OCI-M2 (cell line): ENCODE results near the gene RPS19.

Experiments used
- DNase-seq: peaks from one replicate; lab custom pipeline; 2025; ENCODE audit not compliant: unreplicated experiment; lab: John Stamatoyannopoulos, UW

Gene RPS19

DNA sequence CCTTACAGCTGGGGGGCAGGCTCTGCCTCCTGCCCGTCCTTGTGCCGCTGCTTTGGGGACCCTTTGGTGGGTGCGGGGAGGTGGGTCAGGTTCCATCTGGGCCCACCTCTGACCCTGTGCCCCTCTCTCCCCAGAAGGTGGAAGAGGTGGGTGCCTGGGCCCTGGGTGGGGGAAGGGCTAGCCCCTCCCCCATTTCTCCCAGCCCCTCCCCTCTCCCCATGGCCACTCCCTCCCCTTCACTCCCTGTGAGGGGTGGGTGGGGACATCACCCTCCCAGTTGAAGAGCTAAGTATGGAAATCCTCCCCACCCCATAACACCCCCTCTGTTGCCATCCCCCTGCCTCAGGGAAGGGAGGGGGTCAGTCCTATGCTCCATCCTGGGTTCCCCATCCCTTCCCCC, 37.1 kb downstream of the RPS19 start:
- no peak for DNase-seq

DNA sequence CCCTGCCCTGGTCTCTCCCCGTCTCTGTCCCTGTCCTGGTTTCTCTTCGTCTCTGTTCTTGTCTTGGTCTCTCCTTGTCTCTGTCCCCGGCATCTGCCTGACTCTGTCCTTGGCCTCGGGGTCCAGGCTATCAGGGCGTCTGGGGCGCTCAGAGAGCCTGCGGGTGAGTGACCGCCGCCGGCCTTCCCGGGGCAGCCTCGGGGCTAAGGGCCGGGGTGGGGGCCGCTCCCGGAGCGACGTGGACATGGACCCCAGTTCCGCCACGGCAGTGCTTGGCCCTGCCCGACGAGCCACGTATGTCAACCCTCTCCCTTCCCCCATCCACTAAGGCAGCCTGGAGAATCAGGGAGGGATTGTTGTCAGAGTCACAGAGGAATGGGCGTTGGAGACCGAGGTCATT, 37.8 kb downstream of the RPS19 start:
- no peak for DNase-seq

DNA sequence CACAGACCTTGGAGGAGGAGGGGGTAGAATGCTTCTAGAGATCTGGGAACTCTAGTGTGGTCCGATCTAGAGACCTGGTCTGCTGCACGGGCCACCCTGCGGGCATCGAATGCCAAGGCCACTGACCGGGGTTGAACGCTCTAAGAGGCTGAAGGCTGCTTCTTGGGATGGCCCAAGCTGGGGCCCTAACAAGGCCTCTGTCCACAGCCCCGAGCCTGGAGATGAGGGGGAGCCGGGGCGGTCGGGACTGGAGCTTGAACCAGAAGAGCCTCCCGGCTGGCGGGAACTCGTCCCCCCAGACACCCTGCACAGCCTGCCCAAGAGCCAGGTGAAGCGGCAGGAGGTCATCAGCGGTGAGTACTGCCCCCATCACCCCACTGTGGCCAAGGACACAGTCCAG, 38.2 kb downstream of the RPS19 start:
- no peak for DNase-seq

DNA sequence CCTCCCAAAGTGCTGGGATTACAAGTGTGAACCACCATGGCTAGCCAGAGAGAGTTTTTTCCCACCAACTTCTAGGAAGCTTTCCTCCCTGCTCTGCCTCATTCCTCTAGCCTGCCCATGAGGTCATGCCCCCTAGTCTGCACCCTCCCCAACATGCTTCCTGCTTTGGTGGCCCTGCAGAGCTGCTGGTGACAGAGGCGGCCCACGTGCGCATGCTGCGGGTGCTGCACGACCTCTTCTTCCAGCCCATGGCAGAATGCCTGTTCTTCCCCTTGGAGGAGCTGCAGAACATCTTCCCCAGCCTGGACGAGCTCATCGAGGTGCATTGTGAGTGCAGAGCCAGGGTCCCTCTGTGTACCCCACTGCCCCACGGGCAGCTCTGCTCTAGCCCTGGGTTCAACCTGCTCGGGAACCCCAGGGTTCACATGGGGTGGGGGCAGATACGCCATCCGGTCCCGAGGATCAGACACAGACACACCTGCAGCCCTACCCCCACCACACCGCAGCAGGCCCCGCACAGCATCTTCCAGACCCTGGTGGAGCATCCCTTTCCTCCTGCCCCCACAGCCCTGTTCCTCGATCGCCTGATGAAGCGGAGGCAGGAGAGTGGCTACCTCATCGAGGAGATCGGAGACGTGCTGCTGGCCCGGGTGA, 41.8 kb downstream of the RPS19 start:
- no peak for DNase-seq

DNA sequence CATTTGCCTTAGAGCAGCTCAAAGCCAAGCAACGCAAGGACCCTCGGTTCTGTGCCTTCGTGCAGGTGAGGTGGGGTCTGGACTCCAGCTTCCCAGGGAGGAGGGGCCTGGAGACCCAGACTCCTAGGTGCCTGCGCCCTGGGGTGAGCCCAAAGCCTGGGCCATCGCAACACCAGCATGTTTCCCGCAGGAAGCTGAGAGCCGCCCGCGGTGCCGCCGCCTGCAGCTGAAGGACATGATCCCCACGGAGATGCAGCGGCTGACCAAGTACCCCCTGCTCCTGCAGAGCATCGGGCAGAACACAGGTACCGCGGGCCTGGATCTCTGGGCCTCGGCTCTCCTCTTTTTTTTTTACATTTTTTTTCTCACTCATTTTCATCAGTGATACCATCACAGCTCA, 42.5 kb downstream of the RPS19 start:
- no peak for DNase-seq

DNA sequence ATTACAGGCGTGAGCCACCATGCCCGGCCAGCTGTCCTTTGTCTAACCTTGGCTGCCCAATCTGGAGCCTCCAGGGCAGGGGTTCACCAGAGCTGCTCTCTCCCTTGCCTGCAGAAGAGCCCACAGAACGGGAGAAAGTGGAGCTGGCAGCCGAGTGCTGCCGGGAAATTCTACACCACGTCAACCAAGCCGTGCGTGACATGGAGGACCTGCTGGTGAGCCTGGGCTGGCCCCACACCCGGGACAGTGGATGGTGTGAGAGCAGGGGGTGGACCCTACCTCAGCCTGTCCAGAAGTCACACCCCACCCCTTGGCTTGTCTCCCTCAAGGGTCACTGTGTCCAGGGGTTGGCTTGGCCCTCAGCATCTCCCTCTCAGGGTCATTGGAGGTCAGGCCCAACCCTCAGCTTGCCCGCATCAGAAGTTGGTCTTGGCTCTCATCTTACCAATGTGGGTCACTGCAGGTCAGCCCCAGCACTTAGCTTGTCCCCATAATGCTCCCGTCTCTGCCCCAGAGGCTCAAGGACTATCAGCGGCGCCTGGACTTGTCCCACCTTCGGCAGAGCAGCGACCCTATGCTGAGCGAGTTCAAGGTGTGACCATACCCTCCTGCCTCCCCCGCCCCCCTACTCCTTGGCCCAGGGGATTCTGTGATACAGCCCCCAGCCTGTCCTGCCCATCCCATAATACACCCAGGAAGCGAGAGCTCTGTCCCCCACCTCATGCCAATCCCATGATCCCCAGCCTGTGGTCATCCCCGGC, 43.3 kb downstream of the RPS19 start:
- DNase-seq = no peak

DNA sequence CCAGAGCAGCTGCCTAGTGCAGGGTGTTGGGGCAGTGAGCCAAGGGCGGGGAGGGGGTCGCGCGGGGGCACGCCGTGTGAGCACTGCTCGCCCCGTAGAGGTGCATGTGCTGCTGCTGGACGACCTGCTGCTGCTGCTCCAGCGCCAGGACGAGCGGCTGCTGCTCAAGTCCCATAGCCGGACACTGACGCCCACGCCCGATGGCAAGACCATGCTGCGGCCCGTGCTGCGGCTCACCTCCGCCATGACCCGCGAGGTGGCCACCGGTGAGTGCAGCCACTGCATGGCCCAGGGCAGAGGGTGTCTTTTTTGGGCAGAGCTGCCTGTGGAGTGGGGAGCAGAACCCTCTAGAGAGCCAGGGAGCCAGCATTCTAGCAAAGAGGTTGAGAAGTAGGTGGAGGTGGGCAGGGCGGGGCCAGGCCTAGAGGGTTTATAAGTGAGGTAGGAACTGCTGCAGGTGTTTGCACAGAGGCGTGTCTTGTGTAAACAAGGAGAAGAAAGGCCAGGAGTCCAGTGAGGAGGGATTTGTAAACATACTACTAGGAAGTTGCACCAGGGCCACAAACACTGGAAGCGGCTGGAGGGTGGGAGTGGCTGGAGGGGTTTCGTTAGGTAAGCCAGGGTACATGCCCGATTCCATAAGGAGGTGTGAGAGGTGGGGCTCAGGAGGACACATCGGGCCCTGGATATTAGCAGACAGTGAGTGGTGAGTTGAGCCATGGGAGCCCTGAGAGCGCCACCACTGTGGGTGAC, 44.2 kb downstream of the RPS19 start:
- DNase-seq = no peak

DNA sequence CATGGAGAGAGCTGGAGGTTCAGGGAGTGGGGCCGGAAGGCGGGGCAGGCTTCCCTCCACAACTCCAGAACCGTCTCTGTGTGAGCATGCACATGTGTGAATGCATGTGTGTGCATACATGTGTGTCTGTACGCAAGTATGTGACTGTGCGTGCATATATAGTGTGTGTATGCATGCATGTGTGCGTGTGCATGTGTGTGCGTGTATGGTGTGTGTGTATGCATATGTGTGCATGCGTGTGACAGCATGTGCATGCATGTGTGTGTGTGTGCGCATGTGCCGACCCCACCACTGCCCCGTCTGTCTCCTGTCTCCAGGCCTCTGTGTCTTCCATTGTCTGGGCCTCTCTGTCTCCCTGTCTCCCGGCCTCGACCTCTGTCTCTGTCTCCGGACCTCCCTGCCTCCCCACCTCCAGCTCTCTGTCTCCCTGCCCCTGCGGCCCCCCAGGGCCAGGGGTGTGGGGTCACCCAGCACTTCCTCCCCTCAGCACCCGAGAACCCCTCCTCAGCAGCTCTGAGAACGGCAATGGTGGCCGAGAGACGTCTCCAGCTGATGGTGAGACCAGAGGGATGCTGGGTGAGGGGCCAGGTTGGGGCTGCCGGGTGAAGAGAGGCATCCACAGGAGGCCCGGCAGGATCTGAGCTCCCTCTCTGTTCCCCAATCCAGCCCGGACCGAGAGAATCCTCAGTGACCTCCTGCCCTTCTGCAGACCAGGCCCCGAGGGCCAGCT, 45.4 kb downstream of the RPS19 start:
- DNase-seq = no peak

DNA sequence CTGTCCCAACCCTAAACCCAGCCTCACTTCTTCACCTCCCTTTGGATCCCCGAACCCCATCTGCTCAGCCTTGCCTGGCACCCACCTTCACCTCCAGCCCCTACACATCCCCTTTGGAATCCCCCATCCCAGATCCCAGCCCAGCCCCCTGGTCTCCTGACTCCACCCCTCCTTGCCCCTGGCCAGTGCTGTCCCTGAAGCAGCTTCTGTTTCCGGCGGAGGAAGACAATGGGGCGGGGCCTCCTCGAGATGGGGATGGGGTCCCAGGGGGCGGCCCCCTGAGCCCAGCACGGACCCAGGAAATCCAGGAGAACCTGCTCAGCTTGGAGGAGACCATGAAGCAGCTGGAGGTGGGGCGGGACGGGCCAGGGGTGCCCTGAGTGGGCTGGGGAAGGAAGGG, 46.2 kb downstream of the RPS19 start:
- DNase-seq = no peak

DNA sequence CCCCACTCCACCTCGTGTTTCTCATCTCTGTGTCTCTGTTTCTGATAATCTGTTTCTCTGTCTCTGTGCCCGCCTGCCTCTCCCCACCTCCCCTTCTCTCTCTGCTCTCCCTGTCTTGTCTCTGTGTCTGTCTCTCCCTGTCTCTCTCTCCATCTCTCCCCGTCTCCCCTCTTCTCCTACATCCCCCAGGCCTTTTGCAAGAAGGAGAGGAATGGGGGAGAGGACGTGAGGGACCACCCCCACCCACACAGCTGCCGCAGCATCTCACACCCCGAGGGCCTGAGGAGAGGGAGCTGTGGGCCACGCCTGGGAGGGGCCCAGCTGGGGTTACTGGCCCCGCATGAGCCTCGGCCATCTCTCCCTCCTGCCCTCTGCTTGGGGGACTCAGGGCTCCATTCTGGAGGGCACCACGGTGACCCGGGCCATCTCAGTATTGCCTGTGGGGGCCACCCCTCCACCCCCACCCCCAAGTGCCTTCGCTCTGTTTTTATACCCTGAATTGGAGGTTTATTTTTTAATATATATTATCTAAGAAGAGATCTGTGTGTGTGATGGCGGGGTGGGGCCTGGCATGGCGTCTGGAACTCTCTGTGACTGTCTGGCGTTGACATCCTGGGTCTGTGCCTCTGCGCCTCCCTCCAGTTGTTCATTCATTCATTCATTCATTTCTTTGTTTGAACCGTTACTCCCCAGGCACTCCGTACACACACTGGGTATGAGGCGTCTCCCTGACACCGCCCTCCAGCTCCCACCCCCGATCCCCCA, 47.0 kb downstream of the RPS19 start:
- no peak for DNase-seq

DNA sequence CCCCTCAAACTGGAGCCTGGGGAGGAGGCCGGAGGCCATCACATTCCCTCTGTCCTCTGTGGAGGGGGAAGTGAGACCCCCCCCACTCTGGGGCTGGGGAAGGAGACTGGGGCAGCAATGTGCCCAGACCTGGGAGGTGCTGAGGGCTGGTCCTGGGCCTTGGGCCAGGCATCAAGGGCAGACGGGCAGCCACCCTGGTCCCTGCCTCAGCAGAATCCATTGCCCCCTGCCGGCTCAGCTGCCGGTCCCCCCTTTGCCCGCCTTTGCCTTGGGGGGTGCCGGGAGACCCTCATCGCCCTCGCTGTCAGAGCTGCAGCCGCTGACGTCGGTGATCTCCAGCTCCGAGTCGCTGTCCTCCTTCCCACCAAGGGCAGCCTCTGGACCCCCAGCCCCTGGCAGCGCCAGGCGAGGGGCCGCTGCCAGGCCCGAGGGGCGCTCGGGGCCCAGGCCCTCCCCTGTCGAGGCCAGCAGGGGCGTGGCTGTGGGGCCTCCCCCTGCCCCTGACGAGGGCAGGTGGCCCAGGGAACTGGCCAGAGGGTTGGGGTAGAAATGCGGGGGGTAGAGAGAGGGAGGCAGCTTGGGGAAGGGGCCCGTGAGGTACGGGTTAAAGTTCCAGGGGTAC, 48.0 kb downstream of the RPS19 start:
- no peak for DNase-seq

DNA sequence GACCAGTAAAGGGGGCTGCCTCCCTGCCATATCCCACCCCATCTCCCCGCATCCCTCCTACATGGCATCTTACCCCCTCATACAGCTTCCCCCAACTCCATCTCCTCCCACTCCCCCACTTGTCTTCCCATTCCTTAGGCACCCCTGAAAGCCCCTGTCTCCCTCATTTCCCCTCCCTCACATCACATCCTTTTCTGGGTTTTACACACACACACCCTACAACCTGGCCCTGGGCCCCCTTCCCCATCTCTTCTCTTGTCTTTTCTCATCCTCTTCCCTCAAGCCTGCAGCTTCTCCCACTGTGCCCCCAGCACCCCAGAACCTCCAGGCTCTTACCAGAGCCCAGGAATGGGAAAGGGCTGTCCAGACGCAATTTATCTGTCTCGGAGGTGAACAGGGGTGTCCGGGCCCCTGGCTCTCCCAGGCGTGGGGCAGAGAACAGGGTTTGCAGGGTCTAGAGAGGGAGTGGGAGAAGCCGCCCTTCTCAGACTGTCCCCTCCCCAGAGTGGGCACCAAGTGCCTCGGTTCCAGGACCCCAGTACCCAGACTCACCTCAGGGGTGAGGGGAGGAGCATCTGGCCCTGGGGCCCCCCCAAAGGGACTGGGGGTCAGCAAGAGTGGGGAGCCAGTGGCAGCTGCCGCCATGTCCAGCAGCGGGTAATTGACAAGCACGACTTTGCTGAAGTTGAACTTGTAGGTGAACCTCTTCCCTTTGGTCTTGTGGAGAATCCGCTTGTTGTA, 48.8 kb downstream of the RPS19 start:
- no peak for DNase-seq

DNA sequence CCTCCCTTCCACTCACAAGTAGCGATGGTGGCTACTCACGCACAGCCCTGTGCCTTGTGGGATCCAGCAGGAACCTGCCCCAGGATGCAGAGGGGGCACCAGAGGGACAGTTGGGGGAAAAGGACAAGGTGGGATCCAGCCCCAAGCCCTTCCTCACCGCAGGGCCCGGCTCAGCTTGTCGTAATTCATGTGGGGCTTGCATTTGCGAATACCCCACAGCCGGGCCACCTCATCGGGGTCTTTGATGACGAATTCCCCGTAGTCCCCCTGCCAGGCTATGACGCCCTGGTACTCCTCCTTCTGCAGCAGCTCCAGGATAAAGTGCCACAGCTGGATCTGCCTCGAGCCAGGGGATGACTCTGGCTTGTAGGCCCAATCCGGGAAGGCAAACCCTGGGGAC, 49.7 kb downstream of the RPS19 start:
- DNase-seq = no peak

DNA sequence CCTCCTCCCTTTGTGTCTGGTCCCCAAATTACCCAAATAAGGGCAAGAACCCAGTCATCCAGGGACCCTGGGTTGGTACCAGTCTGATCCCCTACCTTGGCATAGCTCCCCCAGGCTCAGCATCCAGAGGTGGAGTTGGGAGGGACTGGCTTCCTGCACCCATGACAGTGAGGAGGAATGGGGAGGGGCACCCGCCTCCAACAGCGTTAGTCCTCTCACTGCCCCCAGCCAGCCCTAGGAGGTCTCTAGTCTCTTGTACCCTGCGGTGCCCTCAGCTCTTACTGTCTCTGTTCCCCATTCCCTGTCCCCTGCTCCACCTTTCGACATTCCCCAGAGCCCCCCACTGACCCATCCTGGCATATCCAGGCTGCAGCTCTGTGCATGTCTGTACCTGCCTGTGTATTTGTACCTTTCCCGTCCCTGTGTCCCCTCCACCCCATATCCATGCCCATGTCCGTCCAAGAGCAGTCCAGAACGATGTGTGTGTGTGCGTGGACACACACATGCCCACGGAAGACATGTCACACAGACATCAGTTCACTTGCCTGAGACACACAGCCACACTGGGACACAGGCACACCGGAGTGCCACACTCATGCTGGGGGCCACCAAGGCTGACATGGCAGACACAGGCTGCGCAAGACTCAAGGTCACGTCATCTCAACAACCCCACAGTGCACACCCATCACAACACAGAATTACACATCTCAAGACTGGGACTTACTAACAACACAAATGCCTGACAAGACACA, 50.4 kb downstream of the RPS19 start:
- DNase-seq = no peak

DNA sequence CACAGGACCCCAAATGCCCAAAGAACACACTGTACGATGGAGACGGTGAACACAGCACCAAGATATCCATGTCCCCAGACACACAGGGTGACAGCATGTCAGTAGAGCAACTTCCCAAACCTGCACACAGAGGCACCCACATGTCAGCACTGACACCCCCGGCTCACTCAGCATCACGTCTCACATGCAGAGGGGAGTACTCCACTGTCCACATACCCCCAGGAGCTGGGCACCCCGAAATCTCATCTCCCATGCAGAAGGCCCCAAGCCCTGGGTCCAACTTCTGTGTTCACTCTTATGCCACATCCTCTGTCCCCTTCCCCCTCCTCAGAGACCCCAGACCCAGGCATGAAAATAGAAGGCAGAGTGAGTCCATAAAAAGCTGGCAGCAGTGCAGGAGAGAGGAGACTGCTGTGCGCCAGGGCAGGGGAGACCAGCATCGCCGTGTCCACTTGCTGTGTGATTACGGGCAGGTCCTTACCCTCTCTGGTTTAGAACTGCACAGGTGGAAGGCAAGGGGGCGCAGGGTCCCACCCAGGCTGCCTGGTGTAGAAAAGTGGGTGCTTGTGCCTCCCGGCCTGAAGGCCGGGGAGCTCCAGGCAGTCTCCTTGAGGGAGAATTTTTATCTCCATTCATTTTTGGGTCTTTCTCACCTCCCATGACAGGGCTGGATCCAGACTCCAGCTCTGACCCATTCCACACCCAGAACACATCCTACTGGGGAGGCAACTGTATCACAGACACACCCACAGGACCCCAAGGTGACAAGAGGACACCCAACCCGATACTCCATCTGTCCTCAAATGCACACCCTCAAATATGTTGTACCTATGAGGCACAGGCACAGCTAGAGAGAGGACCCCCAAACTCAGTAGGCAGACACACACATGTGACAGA, 51.2 kb downstream of the RPS19 start:
- DNase-seq = no peak

DNA sequence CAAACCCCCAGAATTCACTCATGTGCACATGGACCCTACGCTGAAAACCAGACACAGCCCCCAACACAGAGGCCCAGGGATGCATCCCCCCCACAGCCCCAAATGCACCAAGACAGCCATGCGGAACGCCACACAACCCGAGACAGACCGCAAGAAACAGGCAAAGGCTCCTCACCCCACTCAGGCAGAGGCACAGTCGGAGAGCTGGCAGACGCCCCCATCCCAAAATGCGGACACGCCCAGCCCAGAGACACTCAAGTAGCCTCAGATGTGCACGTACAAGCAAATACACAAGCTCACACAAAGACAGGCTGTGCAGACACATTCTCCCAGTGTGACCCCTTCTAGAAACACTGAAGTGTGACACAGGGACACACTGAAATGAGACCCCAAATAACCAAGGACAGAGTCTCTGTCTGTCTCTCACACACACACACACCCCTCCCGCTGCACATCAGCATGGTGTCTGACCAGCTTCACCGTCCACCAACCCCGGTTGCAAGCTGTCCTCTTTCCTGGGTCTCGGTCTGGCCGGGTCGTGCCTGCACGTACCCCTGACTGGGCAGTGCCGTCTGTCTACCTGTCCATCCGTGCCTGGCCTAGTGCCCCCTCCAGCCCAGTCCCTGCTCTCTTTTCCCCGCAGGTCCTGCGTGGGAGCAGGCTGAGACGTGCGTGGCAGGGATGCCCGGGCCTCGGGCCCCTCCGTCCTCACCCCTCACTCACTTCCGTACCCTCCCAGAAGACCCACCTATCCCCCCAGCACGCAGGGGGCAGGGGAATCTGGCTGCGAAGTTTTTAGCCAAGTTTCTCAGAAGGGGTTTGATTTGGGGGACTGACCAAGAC, 52.1 kb downstream of the RPS19 start:
- no peak for DNase-seq

DNA sequence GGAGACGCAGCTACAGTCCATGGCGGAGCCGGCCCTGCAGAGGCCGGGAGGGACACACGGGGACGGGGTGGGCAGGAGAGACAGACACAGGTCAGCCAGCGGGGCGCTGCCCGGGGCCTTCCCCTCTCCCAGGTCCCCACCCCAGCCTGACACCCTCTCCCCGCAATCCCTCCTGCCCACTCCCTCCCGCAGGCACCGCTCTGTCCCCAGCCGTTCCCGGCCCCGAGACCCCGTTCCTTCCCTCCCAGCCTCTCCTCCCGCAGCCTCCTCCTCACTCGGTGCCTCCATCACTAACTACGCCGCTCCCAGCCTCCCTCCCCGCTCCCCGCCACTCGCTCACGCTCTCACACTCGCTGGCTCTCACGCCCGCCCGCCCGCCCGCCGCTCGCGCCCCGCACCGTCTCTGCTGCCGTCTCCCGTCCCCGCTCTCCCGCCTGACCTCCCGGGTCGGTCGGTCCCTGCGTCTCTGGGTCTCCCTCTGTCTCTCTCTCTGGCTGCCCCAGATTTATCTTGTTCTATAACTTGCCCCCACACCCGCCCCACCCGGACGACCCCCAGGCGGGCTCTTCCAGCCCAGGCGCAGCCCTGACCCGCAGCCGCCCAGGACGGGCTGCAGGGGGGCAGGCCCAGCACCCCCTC, 53.0 kb downstream of the RPS19 start:
- no peak for DNase-seq
